ENCODE data around the gene NXPE1. TPM values are rescaled to one million over a fixed set of nuclear protein-coding genes. Genes with fewer than 3 reads are reported as not detected.
A peak's percentile ranks its signal among the peaks of the same experiment; 100 is the strongest.

NXPE1 gene
- total RNA-seq (2021) (0.16 TPM in 1 of 3 replicates, not detected in the others), Bru-seq, nascent RNA (percentile 2 among the genes with signal in this experiment)
- long read RNA-seq, experiment 1, result 0 reads
- long read RNA-seq, experiment 2, result 0 reads
- long read RNA-seq, experiment 3, result 0 reads

GRCh38 chr11:114559425-114560310, at the start of gene NXPE1:
NXPE1 (minus strand) TSS chr11:114559881; CDS start chr11:114551201, 8,680 bp downstream.
- CTCF ChIA-PET, result no interaction called here
- H3K27ac Mint-ChIP-seq, result no peak within 1 kb of the TSS
- no peak for ATAC-seq

GRCh38 chr11:114609429-114609828, 49.7 kb upstream of the NXPE1 start:
- POLR2A ChIA-PET, result no interaction called here
- Mint-ChIP-seq H3K27ac (no peak overlapping the region), H3K27me3 (ENCODE audit: low read depth) (no peaks in the 10 kb centered on the region), H3K4me3 (no peak overlapping the region), H3K9me3 (peaks cover 94% of the 10 kb centered on the region), H3K4me1 (no peaks in the 10 kb centered on the region), H3K36me3 (peaks cover 46% of the 10 kb centered on the region)
- ATAC-seq, result no peak
- CTCF ChIA-PET, result no interaction called here
- DNase-seq (ENCODE audit: low spot score), result no peak
- TF ChIP-seq SMAD3 (CRISPR knock-in tag; IDR thresholded peaks at IDR 0.05; ENCODE audit: borderline replicate concordance), result no peak
- TF ChIP-seq CREB1 (CRISPR knock-in tag; IDR thresholded peaks at IDR 0.05), result no peak
- TF ChIP-seq ZNF425 (CRISPR knock-in tag; conservative IDR thresholded peaks at IDR 0.05), result no peak
- TF ChIP-seq USF2 (CRISPR knock-in tag; IDR thresholded peaks at IDR 0.05), result no peak
- no peak for TF ChIP-seq NFYB (CRISPR knock-in tag; conservative IDR thresholded peaks at IDR 0.05; ENCODE audit: low read depth)
- TF ChIP-seq SMAD4 (CRISPR knock-in tag; IDR thresholded peaks at IDR 0.05), result no peak
- no peak for TF ChIP-seq TP53 (CRISPR knock-in tag; IDR thresholded peaks at IDR 0.05)
- no peak for TF ChIP-seq TCF7 (CRISPR knock-in tag; IDR thresholded peaks at IDR 0.05; ENCODE audit: low read depth)
- no peak for TF ChIP-seq ZNF671 (CRISPR knock-in tag; IDR thresholded peaks at IDR 0.05)
- no peak for TF ChIP-seq MAX (CRISPR knock-in tag; IDR thresholded peaks at IDR 0.05)
- no peak for TF ChIP-seq RORB (CRISPR knock-in tag; IDR thresholded peaks at IDR 0.05)

More at GRCh38 chr11:114559425-114560310, at the start of gene NXPE1:
- Mint-ChIP-seq H3K27me3 (ENCODE audit: low read depth) (no peaks in the 10 kb centered on the region), H3K36me3 (no peaks in the 10 kb centered on the region), H3K4me3 (no peak within 1 kb of the TSS), H3K9me3 (peaks cover 8% of the 10 kb centered on the region), H3K4me1 (peaks cover 9% of the 10 kb centered on the region)
- DNase-seq (ENCODE audit: low spot score), result no peak
- POLR2A ChIA-PET, result interaction anchor here (0.7 kb wide), 1 partner anchor 15 kb away, joined by 3 read pairs; no protein-coding TSS in a partner anchor
- TF ChIP-seq KAT7 (CRISPR knock-in tag; IDR thresholded peaks at IDR 0.05; ENCODE audit: borderline replicate concordance) (no peak), ZNF671 (CRISPR knock-in tag; IDR thresholded peaks at IDR 0.05) (no peak), ZSCAN18 (CRISPR knock-in tag; IDR thresholded peaks at IDR 0.05) (no peak), GRHL2 (CRISPR knock-in tag; IDR thresholded peaks at IDR 0.05; ENCODE audit: insufficient replicate concordance, severe bottlenecking) (no peak), ZMAT4 (CRISPR knock-in tag; IDR thresholded peaks at IDR 0.05) (no peak), TEAD4 (CRISPR knock-in tag; IDR thresholded peaks at IDR 0.05) (no peak), ETV6 (CRISPR knock-in tag; IDR thresholded peaks at IDR 0.05) (no peak), EMX1 (CRISPR knock-in tag; IDR thresholded peaks at IDR 0.05) (no peak), ZNF317 (CRISPR knock-in tag; IDR thresholded peaks at IDR 0.05; ENCODE audit: borderline replicate concordance, low read depth) (no peak), FOXP1 (CRISPR knock-in tag; IDR thresholded peaks at IDR 0.05; ENCODE audit: borderline replicate concordance) (no peak), USF2 (CRISPR knock-in tag; IDR thresholded peaks at IDR 0.05) (no peak), ZNF416 (CRISPR knock-in tag; IDR thresholded peaks at IDR 0.05) (no peak), E2F5 (CRISPR knock-in tag; IDR thresholded peaks at IDR 0.05) (no peak), ERG (CRISPR knock-in tag; IDR thresholded peaks at IDR 0.05) (no peak)
